Measurements from ENCODE around the gene TKFC.

The TKFC gene

DNA sequence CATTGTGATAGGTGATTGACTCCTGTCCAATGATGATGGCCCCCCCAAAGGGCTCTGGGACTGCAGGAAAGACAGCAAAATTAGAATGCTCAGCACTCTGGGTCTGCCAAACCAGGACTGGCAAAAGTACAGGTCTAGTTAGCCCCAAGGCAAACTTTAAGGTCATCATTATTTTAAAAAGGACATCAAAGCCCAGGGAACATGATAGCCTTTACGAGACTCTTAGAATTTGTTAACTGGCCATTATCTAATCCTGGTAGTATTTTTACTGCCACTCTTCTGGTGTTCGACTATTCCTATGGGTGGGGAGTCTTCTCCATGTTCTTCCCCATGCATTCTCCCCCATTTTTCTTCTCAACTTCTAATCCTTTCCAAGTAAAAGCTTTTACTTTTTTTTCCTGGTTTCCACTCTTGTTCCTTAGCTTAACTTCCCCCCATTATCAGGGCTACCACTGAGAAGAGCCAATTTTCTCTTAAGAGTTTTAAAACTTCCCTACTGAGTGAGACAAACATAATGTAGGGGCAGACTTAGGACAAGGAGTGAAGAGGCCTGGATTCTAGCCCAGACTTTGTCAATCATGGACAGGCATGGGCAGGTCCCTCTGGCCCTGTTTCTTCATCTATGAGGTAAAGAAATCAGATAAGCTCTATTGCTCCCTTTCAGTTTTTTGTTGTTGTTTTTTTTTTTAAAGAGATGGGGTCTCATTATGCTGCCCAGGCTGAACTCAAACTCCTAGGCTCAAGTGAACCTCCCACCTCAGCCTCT is 7.2 kb upstream of the TKFC start:
- FAIRE-seq: no peak

DNA sequence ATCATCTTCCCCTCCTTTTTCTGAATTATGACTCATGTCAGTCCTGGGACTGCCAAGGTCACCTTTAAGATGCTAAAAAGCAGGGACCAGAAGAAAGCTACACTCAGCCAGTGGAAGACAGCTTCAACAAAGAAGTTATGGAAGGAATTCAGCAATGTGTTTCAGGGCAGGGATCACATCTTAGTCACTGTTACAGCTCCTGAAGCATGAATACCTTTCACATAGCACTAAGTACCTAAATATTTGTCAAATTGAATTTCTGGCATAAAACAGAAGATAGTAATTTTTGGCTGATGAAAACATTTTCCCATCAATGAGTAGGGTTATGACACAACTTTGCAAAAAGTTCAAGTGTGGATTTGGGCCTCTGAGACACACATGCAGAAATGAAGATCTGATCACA is 5.4 kb upstream of the TKFC start:
- no peak for FAIRE-seq

DNA sequence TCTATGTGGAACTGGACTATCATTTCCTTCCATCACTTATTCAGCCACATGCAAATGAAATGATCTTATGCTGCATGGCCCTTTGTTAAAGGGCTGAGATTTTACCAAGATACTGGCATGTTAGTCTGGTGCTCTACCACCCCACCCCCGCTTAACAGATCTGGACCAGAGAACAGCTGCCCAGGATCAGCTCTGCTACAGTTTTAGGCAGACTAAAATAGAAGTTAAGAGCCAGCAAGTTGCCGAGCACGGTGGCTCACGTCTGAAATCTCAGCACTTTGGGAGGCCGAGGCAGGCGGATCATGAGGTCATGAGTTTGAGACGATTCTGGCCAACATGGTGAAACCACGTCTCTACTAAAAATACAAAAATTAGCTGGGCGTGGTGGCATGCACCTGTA is 4.7 kb upstream of the TKFC start:
- FAIRE-seq: no peak

DNA sequence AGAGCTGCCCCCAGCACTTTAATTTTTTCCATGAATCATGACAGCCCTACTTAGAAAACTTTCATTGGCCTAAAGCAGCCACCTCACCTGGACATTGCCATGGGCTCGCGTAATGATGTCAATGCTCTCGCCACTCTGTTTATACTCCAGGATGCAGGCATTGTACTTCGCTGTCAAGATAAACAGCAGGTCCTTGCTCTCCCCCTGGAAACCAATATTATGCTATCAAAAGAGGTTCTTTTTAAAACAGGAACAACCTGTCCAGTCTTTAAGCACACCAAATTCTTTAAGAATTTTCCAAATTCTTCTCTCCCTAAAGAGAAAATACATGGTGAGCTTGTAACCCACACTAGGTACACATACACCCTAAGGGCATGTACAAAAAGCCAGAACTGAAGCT is 3.2 kb upstream of the TKFC start:
- no peak for FAIRE-seq

DNA sequence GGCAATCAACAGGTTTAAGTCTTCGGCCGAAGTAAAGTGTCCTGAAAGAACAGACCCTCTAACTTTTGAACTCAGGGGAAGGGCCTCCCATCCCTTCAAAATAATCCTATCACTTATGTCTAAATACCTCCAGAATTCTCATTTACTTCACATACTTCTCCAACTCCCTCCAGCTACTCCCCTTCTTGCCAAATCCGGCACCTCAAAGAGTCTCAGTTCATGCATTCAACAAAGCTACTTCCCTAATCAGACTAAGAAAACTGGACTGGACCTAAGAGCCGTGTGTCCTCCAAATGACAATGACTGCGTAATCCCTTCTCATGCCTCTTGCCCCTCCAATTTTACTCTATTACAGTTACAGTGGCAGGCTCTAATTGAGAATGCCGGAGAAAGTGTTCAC is 1.4 kb upstream of the TKFC start:
- FAIRE-seq: no peak

DNA sequence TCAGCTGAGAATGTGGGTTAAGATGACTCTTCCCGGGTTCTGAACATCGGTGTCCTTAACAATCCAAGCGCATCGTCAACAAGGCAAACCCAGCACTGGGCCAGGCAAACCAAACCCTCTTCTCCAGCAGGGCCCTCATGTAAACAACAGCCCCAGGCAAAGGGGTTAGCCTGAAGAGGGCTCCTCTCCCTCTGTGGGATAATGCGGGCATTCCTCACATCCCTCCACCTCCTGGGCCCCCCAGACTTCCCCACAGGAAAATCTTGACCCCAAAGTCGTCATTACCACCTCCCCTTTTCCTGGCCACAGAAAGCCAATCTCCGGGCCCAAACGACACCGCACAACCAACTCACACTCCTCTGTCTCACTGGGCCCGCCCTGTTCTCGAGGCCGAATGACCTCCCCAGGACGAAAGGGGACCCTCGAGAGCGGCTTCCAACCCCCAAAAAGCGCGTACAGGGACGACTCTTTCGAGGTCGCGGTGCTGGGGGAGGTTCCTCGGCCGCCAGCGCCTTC is 689 bp upstream of the TKFC start:
- no peak for FAIRE-seq

DNA sequence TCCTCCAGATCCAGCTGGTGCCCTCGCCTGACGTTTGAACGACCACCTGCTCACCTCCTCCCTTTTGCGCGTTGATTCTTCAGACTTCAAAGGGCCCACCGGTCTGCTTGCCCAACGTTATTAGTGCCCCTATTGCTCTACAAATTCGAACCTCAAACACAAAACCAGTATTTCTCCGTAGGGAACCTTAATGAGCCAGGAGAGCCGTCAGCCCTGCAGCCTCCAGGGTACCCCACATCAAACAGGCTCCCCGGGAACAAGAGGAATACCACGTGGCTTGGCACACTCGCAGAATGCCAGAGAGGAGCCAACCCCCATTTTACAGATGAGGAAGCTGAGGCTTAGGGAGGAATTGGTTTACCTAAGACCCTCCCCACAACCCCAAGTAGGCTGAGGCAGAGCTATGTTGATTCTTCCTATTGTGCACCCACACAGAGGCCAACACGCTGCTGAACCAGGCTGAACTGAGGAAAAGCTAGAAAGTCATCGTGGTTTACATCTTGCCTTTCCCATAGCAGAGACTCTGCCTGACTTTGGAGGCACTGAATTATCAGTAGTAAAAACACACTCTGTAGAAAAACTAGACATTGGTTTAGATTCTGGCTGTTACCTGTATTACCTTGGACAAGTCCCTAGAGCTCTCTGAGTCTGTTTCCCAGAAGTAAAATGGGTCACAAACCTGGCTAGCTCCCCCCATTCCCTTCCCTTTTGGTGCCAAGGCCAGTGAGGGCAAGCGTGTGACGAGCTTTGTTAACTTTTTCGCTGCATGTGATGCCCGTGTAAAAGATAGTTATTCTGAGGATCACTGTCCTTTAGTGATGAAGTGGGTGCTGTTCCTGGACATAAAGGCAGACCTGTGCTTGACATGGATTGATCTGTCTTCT is 764 bp downstream of the TKFC start:
- no peak for FAIRE-seq

DNA sequence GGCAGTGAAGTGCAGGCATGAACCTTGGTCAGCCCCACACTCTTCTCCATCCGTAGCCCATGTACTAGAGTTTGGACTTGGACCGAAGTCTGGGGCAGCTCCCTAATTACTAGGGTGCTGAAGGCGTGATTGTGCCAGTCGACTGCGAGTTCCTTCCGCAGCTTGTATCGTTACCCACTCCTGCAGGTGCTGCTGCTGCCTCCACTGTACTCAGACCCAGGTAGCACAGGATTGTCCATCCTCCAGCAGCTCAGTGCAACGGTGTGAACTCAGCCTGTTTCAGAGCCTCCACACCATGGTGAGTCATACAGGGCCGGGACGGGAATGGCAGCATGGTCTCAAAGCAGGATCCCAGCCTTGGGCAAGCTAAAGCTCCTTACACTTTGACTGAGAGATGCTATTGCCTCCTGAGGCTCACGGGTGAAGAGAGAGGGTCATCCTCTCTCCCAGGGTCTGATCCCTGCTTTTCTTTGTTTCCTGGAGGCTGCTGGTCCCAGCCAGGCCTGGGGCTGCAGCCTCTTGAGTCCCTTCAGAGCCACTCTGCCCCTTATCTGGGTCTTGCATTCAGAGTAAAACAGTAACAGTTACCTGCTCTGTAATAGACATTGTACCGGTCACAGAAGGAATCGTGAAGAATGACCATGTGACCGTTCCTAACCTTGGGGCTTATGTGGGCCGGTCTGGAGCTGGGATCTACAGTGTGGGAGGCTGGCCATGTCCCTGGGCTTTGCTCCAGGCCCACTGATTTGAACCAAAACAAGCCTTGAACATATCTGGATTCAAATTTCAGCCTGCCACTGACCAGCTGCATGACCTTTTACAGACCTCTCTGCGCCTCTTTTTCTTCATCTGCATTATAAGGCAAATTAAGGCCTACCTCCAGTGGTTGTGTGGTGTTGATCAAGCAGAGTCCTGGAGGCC is 1.7 kb downstream of the TKFC start:
- no peak for FAIRE-seq

DNA sequence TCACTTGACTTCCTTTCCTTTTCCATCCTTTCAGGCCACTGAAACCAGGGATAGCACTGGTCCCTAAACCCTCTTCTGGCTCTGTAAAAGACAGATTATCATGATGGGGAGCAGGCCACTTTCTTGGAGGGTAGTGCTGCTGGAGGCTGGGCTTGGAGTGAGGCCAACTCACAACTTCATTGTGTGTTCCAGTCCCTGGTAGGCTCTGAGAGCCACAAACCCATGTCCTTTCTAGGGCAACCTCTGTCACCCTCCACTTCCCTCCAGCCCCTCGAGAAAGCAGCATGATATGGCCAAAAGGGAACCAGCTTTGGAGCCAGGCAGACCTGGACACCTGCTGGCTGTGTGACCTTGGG is 2.3 kb downstream of the TKFC start:
- no peak for FAIRE-seq

DNA sequence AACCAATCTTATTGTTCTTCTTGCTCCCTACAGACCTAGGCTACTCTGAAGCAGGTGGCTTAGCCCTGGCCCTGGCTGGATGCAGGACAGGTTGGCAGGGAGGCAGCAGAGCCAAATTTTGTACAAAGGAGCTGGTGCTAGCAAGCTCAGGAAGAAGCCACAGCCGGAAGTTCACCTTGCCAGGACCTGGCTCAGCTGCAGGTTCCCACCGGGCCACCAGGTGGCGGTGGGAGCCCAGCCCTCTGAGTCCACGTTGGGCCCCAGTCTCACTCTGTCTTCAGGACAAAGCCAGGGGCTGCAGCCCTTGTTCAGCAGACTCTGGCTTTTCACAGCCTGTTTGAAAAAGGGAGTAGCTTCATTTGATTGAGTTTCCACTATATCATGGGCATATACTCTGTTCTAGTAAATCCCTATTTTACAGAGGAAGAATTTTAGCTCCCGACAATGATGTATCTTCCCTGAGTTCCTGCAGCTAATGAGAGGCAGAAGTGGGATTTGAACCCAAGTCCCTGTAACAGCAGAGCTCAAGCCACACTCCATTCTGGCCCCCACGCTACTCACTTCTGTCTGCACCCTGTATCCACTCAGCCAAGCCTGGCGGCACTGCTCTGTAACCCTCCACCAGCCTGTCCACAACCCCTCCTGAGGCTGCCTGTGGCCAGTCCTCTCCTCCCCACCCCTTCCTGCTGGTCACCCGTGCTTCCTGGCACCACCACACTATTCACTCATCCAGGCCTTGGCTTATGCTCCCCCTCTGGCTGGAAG is 3.3 kb downstream of the TKFC start:
- no peak for FAIRE-seq

DNA sequence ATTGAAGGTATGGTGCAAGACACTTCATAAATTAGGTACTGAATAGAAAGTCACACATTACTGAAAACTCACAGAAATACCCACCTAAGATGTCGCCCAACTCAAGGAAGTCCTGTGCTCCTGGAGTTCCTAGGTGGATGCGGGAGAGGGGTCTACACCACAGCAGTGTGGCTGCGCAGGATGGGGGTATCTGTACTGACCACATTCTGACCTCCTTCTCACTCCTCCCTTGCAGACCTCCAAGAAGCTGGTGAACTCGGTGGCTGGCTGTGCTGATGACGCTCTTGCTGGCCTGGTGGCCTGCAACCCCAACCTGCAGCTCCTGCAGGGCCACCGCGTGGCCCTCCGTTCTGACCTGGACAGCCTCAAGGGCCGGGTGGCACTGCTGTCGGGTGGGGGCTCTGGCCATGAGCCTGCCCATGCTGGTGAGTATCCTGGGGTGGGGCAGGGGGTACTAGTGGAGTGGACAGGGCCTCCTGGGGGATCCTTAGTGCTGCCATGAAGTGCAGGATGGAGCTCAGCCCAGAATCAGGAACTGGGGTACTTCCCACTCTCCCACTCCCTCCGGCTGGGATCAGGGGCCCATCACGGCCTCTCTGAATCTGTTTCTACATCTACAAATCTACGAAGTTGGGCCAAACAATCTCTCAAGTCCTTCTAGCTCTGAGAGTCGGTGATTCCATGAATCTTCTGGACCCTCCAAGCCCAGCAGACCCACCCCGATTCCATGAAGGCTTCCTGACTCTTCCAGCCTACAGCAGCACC is 4.9 kb downstream of the TKFC start:
- no peak for FAIRE-seq

DNA sequence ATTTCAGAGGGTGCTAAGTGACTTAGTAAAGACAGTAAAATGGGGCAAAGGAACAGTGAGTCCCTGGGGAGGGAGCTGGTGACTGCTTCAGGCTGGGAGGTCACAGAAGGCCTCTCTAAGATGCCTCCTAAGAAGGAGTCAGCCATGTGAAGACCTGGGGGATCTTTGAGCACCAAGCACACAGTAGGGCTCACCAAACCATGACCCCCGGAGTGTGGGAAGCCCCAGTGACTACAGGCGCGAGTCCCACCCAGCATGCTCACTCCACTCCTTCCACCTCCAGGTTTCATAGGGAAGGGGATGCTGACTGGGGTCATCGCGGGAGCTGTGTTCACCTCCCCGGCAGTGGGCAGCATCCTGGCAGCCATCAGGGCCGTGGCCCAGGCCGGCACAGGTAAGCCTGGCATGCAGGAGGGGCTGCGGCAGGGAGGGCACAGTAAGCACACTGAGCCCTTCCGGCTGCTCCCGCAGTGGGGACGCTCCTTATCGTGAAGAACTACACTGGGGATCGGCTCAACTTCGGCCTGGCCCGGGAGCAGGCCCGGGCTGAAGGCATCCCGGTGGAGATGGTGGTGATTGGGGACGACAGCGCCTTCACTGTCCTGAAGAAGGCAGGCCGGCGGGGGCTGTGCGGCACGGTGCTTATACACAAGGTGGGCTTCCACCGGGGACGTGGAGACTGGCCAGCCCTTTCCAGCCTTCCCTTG is 5.9 kb downstream of the TKFC start:
- no peak for FAIRE-seq

DNA sequence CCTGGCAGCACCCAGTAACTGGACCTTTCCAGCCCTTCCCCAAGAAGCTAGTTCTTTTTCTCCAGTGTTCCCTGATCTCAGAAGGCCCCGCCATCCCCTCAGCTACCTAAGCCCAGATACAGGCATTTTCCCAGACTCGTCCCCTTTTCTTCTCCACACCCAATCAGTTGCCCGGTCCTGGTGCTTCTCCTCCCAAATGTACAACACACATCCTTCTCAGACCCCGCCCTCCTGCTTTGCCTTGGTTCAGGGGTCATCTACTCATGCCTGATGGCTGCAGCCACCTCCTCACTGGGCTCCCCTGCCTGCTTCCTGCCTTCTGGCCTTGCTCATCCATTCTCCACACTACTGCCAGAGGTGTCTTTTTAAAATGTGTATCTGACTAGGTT is 6.5 kb downstream of the TKFC start:
- FAIRE-seq: no peak

DNA sequence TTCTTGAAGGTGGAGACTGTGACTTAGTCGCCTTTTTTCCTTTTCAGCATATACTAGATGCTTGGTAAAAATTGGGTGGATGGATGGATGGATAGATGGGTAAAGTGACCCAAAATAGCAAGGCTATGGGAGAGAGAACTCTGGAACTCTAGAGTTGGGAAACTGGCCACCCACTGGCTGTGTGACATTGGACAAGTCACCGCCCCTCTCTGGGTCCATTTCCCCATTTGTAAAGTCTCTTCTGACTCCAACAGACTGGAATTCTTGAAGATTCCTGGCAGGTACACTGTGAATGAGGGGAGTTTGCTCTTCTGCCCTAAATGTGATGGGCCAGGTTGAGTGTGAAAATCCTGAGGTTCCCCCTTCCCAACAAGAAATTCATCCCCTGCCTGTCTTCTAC is 8.0 kb downstream of the TKFC start:
- FAIRE-seq: no peak

DNA sequence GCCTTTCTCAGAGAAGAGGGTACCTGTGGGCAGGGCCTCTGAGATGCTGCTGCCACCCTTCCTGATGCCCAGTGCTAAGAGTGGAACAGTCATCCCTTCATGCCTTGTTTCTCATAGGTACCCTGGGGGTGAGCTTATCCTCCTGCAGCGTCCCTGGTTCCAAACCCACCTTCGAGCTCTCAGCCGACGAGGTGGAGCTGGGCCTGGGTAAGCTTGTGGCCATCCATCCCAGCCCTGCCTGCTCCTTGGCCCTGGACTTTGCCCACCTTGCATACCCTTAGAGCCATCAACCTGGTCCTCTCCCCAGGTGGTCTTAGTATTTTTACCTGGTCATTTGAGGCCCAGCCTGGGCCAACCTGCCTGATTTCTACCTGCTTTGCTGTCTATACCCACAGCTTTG is 8.7 kb downstream of the TKFC start:
- FAIRE-seq: no peak

DNA sequence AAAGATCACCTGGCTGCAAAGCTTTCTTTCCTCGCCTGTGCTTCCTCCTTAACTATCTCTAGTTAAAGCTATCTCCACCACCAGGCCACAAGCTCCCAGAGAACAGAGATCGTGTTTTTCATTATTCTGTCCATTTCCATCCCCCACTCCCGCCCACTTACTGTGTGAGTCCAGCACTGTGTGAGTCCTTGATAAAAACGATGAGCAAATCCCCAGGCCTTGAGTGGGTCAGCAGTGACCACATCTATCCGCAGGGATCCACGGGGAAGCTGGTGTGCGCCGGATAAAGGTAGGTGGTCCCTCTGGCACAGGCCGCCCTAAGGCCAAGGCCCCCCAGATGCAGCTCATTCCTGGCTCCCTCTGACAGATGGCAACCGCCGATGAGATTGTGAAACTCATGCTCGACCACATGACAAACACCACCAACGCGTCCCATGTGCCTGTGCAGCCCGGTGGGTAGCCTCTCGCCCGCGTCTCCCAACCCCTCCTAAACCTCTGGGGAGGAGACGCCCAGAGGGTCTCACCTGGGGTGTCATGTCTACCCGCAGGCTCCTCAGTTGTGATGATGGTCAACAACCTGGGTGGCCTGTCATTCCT is 9.3 kb downstream of the TKFC start:
- no peak for FAIRE-seq

DNA sequence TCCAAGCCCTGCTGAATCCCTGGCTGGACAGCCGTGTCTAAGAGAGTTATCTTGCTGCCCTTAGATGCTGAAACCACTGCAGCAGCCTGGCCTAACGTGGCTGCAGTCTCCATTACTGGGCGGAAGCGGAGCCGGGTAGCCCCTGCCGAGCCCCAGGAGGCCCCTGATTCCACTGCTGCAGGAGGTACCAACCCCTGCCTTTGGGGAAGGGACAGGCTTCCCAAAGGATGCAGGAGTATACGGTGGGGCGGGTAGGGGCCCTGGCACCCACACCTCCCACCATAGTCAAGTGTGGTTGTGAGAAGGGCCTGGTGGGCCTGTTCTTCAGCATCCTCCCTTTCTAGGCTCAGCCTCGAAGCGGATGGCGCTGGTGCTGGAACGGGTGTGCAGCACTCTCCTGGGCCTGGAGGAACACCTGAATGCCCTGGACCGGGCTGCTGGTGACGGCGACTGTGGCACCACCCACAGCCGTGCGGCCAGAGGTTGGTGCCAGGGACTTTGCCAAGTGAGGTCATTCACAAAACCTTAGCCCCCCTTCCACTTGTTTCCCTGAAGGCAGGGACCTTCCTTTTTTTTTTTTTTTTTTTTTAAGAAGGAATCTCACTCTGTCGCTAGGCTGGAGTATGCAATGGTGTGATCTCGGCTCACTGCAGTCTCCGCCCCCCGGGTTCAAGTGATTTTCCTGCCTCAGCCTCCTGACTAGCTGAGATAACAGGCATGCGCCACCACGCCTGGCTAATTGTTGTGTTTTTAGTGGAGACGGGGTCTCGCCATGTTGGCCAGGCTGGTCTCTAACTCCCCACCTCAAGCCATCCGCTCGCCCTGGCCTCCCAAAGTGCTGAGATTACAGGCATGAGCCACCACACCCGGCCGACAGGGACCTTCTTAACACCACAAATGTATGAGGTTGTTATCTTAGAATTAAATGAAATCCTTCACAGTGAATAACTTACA is 11.0 kb downstream of the TKFC start:
- no peak for FAIRE-seq

DNA sequence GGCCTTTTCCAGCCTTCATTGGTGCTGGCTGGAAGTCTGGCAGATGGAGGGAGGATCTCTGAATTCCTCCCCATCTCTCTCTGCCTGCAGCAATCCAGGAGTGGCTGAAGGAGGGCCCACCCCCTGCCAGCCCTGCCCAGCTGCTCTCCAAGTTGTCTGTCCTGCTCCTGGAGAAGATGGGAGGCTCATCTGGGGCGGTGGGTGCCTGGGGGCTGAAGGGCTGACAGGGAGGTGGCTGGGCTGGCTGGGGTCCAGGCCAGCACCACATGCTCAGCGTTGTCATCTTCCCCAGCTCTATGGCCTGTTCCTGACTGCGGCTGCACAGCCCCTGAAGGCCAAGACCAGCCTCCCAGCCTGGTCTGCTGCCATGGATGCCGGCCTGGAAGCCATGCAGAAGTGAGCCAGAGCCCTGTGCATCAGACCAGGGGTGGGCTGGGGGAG is 12.2 kb downstream of the TKFC start:
- no peak for FAIRE-seq

All from TTC549 (cell line).